Testis (tissue), 2 donors: ENCODE measurements around the gene UBASH3B.

Source experiments
- POLR2A ChIP-seq: fragments of 450-650 bp; IDR thresholded peaks from one replicate; pipeline ENCODE4 v1.6.1; 2017; ENCODE audit warnings: antibody characterized with exemption, mild to moderate bottlenecking, moderate library complexity
- TF ChIP-seq, protein P1 (sequence below), 3 experiments: fragments of 450-650 bp in 2 of 3; fragments of 200-600 bp in 1 of 3; sonication (generic) in 1 of 3; IDR thresholded peaks; one replicate each; pipeline ENCODE4 v1.5.1; 2016 to 2019; ENCODE audit warnings: antibody characterized with exemption in 3 of 3, mild to moderate bottlenecking in 2 of 3, moderate library complexity in 1 of 3

- TF ChIP-seq, protein P1, sequence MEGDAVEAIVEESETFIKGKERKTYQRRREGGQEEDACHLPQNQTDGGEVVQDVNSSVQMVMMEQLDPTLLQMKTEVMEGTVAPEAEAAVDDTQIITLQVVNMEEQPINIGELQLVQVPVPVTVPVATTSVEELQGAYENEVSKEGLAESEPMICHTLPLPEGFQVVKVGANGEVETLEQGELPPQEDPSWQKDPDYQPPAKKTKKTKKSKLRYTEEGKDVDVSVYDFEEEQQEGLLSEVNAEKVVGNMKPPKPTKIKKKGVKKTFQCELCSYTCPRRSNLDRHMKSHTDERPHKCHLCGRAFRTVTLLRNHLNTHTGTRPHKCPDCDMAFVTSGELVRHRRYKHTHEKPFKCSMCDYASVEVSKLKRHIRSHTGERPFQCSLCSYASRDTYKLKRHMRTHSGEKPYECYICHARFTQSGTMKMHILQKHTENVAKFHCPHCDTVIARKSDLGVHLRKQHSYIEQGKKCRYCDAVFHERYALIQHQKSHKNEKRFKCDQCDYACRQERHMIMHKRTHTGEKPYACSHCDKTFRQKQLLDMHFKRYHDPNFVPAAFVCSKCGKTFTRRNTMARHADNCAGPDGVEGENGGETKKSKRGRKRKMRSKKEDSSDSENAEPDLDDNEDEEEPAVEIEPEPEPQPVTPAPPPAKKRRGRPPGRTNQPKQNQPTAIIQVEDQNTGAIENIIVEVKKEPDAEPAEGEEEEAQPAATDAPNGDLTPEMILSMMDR (IDR thresholded peaks at IDR 0.05), result no peak
- TF ChIP-seq POLR2A, result no peak
Measured at GRCh38 chr11:122668562-122669090, 13.1 kb downstream of the UBASH3B start.
